Measurements from ENCODE around the gene TUB.

The TUB gene

GRCh38 chr11:8045839-8046238 is 35.2 kb upstream of the TUB start:
- DNase-seq (ENCODE audit: low spot score) (no peak), FAIRE-seq (no peak)

GRCh38 chr11:8047382-8047781 is 33.6 kb upstream of the TUB start:
- no peak for DNase-seq (ENCODE audit: low spot score)
- FAIRE-seq, result no peak

GRCh38 chr11:8049084-8049483 is 31.9 kb upstream of the TUB start:
- no peak for FAIRE-seq
- no peak for DNase-seq (ENCODE audit: low spot score)

- FAIRE-seq (no peak), DNase-seq (ENCODE audit: low spot score) (no peak)
Measured at GRCh38 chr11:8055091-8055835, 25.7 kb upstream of the TUB start.

- no peak for FAIRE-seq
Measured at GRCh38 chr11:8055836-8056526, 25.0 kb upstream of the TUB start.

GRCh38 chr11:8056810-8057463 is 24.1 kb upstream of the TUB start:
- DNase-seq (ENCODE audit: low spot score), result no peak
- FAIRE-seq, result no peak

More at GRCh38 chr11:8055836-8056526, 25.0 kb upstream of the TUB start:
- DNase-seq (ENCODE audit: low spot score), result no peak

- no peak for DNase-seq (ENCODE audit: low spot score)
- FAIRE-seq, result peak; percentile 52
Measured at GRCh38 chr11:8058216-8058615, 22.8 kb upstream of the TUB start.

- FAIRE-seq (no peak), DNase-seq (ENCODE audit: low spot score) (no peak)
Measured at GRCh38 chr11:8059030-8059429, 22.0 kb upstream of the TUB start.

- DNase-seq (ENCODE audit: low spot score) (no peak), FAIRE-seq (no peak)
Measured at GRCh38 chr11:8059571-8060011, 21.4 kb upstream of the TUB start.

GRCh38 chr11:8060146-8060719 is 20.8 kb upstream of the TUB start:
- FAIRE-seq (no peak), DNase-seq (ENCODE audit: low spot score) (no peak)

GRCh38 chr11:8060801-8061554 is 20.0 kb upstream of the TUB start:
- FAIRE-seq, result no peak
- DNase-seq (ENCODE audit: low spot score), result no peak

GRCh38 chr11:8061555-8062428 is 19.2 kb upstream of the TUB start:
- DNase-seq (ENCODE audit: low spot score), result no peak
- FAIRE-seq, result no peak

- FAIRE-seq, result no peak
- DNase-seq (ENCODE audit: low spot score), result no peak
Measured at GRCh38 chr11:8062781-8063257, 18.2 kb upstream of the TUB start.

- DNase-seq (ENCODE audit: low spot score) (no peak), FAIRE-seq (no peak)
Measured at GRCh38 chr11:8063324-8063723, 17.7 kb upstream of the TUB start.

- FAIRE-seq, result no peak
Measured at GRCh38 chr11:8065031-8065430, 16.0 kb upstream of the TUB start.

GRCh38 chr11:8066036-8066910 is 14.7 kb upstream of the TUB start:
- DNase-seq (ENCODE audit: low spot score), result no peak

More at GRCh38 chr11:8065031-8065430, 16.0 kb upstream of the TUB start:
- DNase-seq (ENCODE audit: low spot score), result no peak

GRCh38 chr11:8066911-8067455 is 14.0 kb upstream of the TUB start:
- no peak for FAIRE-seq
- DNase-seq (ENCODE audit: low spot score), result no peak

More at GRCh38 chr11:8066036-8066910, 14.7 kb upstream of the TUB start:
- no peak for FAIRE-seq

- no peak for FAIRE-seq
- no peak for DNase-seq (ENCODE audit: low spot score)
Measured at GRCh38 chr11:8067567-8067928, 13.5 kb upstream of the TUB start.

Data from urothelium cell line (cell line).